ENCODE measurements around the gene POLA2.

Gene POLA2

DNA sequence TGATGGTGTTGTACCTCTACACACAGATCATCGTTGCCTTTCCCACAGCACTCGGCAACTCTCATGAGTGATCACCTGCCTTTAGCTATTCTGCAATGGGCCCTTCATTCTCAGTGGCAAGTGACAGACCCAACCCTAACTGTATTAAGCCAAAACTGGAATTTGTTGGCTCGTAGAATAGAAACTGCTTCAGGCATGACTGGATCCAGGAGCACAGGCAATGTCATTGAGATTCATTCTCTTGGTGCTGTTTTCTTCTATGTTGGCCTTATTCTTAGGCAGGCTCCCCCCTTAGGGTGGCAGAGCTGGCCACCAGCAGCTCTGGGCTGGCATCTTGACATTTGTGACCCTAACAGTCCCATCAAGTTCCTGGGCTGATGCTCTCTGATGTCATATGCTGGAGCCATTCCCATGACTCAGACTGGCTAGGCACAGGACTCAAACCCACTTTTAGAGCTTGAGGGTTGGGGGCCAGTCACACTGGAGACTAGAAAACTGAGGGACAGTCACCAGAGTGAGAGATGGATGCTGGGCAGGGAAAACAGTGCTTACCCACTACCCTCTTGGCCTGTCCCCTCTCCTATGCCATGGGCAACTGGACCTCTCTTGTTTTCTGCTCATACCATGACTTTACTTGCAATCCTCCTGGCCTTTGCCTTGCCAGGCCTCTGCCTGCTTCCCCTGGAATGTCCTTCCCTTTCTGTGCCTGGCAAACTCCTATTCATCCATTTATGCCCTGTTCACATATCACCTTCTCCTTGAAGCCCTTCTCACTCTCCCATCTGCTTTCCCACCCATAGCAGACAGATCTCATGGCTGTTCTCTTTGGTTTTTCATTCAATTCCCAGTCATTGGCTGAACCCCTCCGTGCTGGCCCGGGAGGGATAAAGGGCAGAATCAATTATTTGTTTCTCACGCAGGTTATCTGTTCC is 45.8 kb downstream of the POLA2 start:
- no peak for DNase-seq (ENCODE audit: low read depth in 2 of 2)

DNA sequence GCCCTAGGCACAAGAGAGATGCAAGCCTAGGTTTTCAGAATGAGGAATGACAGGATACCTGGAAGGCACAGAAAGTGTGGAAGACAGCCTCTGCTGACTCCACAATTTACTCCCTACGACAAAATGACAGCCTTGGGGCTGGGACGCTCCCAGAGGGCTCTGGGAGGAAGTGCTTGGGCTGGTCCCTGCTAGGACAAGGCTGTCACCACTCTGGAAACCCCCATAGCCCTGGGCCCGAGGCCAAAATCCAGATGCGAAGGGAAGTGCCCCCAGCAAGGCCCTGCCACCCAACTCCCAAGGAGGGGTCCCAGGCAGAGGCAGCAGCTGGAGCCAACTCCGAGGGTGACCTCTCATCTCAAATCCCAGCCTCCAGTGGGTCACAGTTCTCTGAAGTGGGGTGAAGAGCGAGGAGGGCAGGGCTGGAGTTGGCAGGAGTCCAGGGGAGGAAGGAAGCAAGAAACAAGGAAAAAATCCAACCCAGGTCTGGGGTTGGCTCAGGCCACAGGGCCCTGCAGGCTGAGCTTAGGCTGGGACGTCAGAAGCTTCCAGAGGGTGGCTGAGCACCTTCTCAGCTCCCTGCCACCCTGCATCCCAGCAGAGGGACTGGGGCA is 46.6 kb downstream of the POLA2 start:
- no peak for DNase-seq (ENCODE audit: low read depth in 2 of 2)

GRCh38 chr11:65309006-65309405 is 47.2 kb downstream of the POLA2 start:
- no peak for DNase-seq (ENCODE audit: low read depth in 2 of 2)

GRCh38 chr11:65310215-65310614 is 48.5 kb downstream of the POLA2 start:
- no peak for DNase-seq (ENCODE audit: low read depth in 2 of 2)

GRCh38 chr11:65310736-65311135 is 49.0 kb downstream of the POLA2 start:
- DNase-seq (ENCODE audit: low read depth in 2 of 2) = no peak

DNA sequence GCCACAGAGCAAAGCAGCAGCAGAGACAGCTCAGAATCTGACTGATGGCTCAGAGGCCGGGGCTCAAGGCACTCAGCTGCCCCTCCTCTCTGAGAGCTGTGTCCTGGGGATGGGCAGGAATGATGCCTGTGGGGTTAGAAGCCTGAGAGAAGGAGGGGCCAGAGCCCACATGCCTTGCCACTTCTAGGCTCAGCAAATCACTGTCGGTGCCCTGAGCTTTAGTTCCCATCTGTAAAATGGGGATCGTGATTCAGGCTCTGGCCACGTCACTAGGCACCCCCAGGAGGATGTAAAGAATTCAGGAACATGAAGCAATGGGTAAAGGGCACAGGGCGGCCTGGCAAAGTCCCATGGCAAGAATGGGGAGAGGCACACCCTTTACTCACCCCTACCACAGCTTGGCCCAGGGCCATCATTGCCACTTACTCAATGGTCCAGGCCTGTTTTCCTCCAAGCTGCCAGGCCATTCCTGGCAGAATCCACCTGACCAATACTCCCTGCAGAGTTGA is 49.5 kb downstream of the POLA2 start:
- no peak for DNase-seq (ENCODE audit: low read depth in 2 of 2)

DNA sequence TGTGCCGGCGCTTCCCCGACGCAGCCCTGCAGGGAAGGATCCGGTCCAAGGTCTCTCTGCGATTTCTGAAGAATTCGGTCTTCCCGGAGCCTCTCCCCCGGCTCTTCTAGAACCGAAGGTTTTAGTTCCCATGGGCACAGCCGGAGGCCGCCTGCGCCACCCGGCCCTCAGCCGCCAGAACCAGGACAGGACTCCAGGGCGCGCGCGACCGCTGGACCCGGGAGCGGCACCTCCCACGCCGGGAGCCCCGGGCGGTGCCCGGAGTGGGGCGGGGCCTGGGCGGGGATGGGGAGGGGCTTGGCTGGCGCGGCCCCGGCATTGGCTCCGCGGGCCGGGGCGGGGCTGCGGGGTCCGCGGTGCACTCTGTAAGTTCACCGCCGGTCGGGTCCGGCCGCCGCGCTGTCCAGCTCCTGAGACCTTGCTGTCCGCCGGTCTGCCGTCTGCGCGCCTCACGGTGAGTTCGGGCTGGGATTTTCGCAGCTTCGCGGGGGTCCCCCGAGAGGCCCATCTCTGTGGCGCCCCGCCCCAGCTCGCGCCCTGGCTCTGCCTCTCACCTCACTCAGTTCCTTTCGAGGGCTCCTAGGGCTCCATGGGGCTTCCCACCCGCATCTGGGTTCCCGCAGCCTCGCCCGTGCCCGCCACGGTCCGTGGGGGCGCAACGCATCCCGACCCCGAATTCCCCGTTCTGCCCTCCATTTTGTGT is 52.9 kb downstream of the POLA2 start, which contains the start of gene CDC42EP2:
Gene CDC42EP2 (plus strand): TSS at position 366 of the 703 bp plus-strand sequence. CDS start 6,033 bp downstream, outside the sequence.
- peak in 1 of 2 donors; percentile 65 for DNase-seq (ENCODE audit: low read depth in 2 of 2)

- peak; percentile 55 to 75 for DNase-seq (ENCODE audit: low read depth in 2 of 2)
These were observed 53.6 kb downstream of the POLA2 start for GRCh38 chr11:65315204-65315865.

GRCh38 chr11:65315866-65316226 is 54.1 kb downstream of the POLA2 start:
- DNase-seq (ENCODE audit: low read depth in 2 of 2) = no peak

DNA sequence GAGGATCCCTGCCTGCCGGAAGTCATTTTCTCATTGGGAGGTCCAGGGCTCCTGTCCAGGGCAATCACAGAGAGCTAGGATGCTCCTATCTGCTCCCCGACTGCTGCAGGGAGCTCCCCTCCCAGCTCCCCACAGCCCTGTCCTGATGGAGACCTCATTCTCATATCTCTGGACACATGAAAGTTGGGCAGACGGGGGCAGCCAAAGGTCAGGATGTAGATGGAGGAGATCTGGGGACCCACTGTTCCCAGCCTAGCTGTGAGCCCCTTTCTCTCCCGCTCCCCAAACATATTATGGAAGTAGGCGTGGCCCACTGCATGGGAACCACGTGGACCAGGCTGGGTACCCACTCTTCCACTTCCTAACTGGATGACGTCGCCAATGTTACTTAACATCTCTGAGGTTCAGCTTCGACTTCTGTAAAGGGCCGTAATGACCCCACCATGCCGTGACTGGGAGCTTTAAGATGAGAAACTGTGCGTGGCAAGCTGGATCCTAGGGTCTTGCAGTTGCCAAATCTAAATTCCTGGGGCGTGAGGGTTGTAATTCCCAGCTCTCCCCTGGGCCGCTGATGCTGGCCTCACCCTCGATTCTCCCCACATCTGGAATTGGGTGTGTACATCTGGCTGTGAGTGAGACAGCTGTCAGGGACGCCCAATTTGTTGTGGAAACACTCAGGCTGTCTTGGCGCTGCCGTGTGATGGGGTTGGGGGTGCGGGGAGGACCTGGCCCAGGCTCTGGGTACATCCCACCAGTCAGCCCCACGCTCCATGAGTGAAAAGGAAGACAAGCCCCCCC is 54.7 kb downstream of the POLA2 start:
- no peak for DNase-seq (ENCODE audit: low read depth in 2 of 2)

GRCh38 chr11:65317025-65317786 is 55.4 kb downstream of the POLA2 start:
- DNase-seq (ENCODE audit: low read depth in 2 of 2) = no peak

DNA sequence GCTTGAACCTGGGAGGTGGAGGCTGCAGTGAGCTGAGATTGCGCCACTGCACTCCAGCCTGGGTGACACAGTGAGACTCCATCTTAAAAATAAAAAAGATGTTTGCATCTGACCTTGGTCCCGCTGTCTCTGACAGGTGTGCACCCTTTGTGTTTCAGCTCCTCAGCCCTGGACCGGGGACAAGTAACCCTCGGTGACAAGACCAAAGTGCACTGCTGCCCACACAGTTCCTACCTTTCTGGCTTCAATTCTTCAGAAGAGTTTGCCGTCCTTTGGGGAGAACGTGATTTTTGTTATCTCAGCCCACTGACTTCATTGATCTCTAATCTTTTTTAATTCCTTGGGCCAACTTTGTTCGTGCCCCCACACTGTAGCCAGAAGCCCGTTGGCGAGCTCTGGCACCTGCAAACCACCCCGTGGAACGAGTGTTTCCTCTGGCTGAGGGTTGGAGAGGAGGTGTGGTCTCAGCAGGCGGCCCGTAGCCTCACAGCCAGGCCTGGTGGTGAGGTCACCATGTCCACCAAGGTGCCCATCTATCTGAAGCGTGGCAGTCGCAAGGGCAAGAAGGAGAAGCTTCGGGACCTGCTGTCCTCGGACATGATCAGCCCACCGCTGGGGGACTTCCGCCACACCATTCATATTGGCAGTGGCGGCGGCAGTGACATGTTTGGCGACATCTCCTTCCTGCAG is 58.8 kb downstream of the POLA2 start:
- DNase-seq (ENCODE audit: low read depth in 2 of 2) = no peak

- no peak for DNase-seq (ENCODE audit: low read depth in 2 of 2)
These were observed 59.3 kb downstream of the POLA2 start for GRCh38 chr11:65321076-65321475.

DNA sequence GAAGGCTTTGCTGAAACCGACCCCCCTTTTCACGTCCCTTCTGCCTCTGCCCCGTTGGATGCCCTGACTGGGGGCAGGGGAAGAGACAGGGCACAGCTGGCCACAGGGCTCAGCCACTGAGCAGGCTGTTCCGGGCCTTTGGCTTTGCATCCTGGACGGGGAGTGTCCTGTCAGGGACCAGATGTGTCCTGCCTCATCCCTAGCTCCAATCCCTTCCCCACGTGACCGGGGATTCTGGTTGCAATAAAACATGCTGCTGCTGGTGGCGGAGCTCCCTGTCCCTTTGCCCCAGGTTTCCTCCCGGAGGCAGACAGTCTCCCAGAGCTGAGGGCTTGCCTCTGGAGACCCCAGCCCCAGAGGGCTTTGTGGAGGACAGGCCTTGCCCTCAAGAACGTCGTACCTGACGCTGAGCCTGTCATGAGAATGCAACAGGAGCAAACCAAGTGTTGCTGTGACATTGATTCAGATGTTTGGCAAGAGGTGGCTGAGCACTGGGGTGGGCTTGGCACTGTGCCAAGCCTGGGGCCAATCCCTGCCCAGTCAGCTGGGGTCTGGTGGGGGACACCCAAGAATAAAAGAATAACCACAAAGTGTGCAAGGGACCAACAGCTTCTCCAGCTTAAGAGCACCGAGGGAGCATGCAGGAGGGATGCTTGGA is 60.2 kb downstream of the POLA2 start:
- DNase-seq (ENCODE audit: low read depth in 2 of 2) = no peak

GRCh38 chr11:65323813-65324212 is 62.1 kb downstream of the POLA2 start:
- no peak for DNase-seq (ENCODE audit: low read depth in 2 of 2)

GRCh38 chr11:65325435-65325834 is 63.7 kb downstream of the POLA2 start:
- DNase-seq (ENCODE audit: low read depth in 2 of 2) = no peak

DNA sequence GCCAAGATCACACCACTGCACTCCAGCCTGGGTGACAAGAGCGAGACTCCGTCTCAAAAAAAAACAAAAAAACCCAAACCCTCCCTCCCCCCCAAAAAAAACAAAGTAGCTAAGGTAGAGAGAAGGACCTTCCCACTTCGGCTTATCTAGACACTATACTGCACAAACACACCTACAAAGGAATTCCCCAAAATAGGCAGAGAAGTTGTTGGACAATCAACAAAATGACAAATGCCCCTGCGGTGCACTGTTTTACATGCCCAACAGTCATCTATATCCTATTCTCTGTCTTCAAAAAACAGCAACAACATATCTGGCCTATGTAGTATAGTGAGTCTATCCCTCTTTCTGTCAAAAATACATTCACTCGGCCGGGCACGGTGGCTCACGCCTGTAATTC is 65.3 kb downstream of the POLA2 start:
- DNase-seq (ENCODE audit: low read depth in 2 of 2) = no peak

DNA sequence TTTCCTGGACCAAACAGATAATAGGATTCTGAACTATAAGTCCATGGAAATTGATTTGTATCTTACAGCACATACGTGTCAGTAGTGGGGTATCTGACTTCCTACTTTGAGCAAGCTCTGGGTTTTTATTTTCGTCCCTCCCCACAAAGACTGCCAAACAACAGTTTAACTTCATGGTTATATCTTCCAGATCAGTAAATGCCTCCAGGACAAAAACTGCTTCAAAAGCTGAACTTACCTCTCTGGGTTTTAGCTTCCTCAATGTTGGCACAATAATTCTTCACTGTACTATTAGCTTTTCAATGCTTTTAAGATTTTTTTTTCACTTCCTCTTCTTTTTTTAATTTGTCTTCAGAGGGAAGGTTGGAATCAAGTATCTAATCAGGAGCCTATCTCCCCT is 67.7 kb downstream of the POLA2 start:
- DNase-seq (ENCODE audit: low read depth in 2 of 2) = no peak

DNA sequence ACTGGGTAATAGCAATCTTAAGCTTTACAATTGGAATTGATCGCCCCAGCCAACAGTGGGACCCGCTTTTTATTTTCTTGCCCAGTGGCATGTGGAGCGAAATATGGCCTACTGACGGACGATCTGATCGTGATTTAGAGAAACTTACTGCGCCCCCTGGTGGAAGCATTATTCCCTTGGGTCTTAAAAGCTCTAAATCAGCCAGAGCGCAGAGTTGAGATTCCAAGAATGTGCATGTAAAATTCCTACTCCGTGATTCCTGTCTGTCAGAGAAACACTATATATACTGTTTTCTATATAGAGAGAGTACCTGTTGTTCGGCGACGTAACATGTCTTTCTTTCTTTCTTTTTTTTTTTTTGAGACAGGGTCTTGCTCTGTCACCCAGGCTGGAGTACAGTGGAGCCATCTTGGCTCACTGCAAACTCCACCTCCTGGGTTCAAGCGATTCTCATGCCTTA is 68.2 kb downstream of the POLA2 start:
- peak; percentile 77 to 86 for DNase-seq (ENCODE audit: low read depth in 2 of 2)
